Smooth muscle cell (in vitro differentiated cells): Measurements from ENCODE around the gene ADAM33. TPM values are rescaled to one million over a fixed set of nuclear protein-coding genes. Genes with fewer than 3 reads are reported as not detected.

ENCODE experiments used
- DNase-seq: peaks from one replicate; lab custom pipeline; 2025; ENCODE audit not compliant: unreplicated experiment; lab: John Stamatoyannopoulos, UW
- H2AFZ ChIP-seq: fragments of 200-600 bp; sonication (generic); 2 replicates; pipeline ENCODE4 v1.6.0; 2016; ENCODE audit warnings: antibody characterized with exemption, low read depth, mild to moderate bottlenecking
- H3F3A ChIP-seq: fragments of 200-600 bp; sonication (generic); 2 replicates; pipeline ENCODE4 v1.6.0; 2017; ENCODE audit warnings: antibody characterized with exemption, low read depth
- H3K27ac ChIP-seq: fragments of 200-600 bp; sonication (generic); 2 replicates; pipeline ENCODE4 v1.5.1; 2016; ENCODE audit warnings: low read depth, mild to moderate bottlenecking
- H3K27me3 ChIP-seq: fragments of 200-600 bp; sonication (generic); 2 replicates; pipeline ENCODE4 v1.6.1; 2016; ENCODE audit warnings: low read depth, mild to moderate bottlenecking
- H3K36me3 ChIP-seq: fragments of 200-600 bp; sonication (generic); 2 replicates; pipeline ENCODE4 v1.5.1; 2016; ENCODE audit warnings: low read depth
- H3K4me1 ChIP-seq: fragments of 200-600 bp; sonication (generic); 2 replicates; pipeline ENCODE4 v1.5.1; 2016; ENCODE audit warnings: low read depth
- H3K4me2 ChIP-seq: fragments of 200-600 bp; sonication (generic); 2 replicates; pipeline ENCODE4 v1.6.0; 2016; ENCODE audit warnings: mild to moderate bottlenecking
- H3K4me3 ChIP-seq: fragments of 200-600 bp; sonication (generic); 2 replicates; pipeline ENCODE4 v1.5.1; 2016; ENCODE audit warnings: mild to moderate bottlenecking
- H3K79me2 ChIP-seq: fragments of 200-600 bp; sonication (generic); 2 replicates; pipeline ENCODE4 v1.6.0; 2016; ENCODE audit warnings: low read depth, mild to moderate bottlenecking
- H3K9ac ChIP-seq: fragments of 200-600 bp; sonication (generic); 2 replicates; pipeline ENCODE4 v1.6.0; 2016; ENCODE audit warnings: low read depth
- H3K9me3 ChIP-seq: fragments of 200-600 bp; sonication (generic); replicated peaks from 2 replicates; pipeline ENCODE4 v1.5.1; 2016; ENCODE audit warnings: low read depth
- H4K20me1 ChIP-seq: fragments of 200-600 bp; sonication (generic); 2 replicates; pipeline ENCODE4 v1.6.0; 2016; ENCODE audit warnings: low read depth
- CTCF ChIP-seq: fragments of 200-600 bp; sonication (generic); IDR thresholded peaks from 2 replicates; pipeline ENCODE4 v1.5.1; 2017; ENCODE audit warnings: borderline replicate concordance, mild to moderate bottlenecking, antibody characterized with exemption; ENCODE audit not compliant: insufficient read depth, poor library complexity, severe bottlenecking
- WGBS: methylation state at CpG from one replicate; pipeline ENCODE4 v1.1.7; 2016; ENCODE audit warnings: low lambda C conversion rate; 5-methylcytosine and 5-hydroxymethylcytosine counted together
- polyA plus RNA-seq: library from polyadenylated mRNA; unstranded; fragments of >200 nt; fragmentation: Nextera tagmentation; extraction: Ambion mirVana; gene quantifications from 2 replicates; pipeline ENCODE4 v1.2.1, GENCODE V29; 2016
- total RNA-seq: library from RNA; depleted of rRNA; stranded (reverse); fragments of >200 nt; gene quantifications from 2 replicates; pipeline ENCODE4 v1.2.3, GENCODE V29; 2014

ADAM33 gene
- total and polyA plus RNA-seq, 2 experiments from 2014 or later, result 5.1 to 7.4 TPM

- no peak overlapping the region for H3K27ac ChIP-seq
- no peaks in the 10 kb centered on the region for H3K9me3 ChIP-seq
- DNase-seq, result no peak
- no peaks in the 10 kb centered on the region for H4K20me1 ChIP-seq
- H3K9ac ChIP-seq, result no peak overlapping the region
- no peak overlapping the region for H3K4me3 ChIP-seq
- TF ChIP-seq CTCF, result no peak
- H3K36me3 ChIP-seq, result no peaks in the 10 kb centered on the region
- H3F3A ChIP-seq, result no peaks in the 10 kb centered on the region
- H3K4me2 ChIP-seq, result no peak overlapping the region
- H2AFZ ChIP-seq, result no peak overlapping the region
- no peaks in the 10 kb centered on the region for H3K4me1 ChIP-seq
- no peaks in the 10 kb centered on the region for H3K27me3 ChIP-seq
- no peaks in the 10 kb centered on the region for H3K79me2 ChIP-seq
- WGBS, result 75% methylated on average over 6 of the region's 6 CpGs
Observed at GRCh38 chr20:3633913-3634478, 47.8 kb downstream of the ADAM33 start.

- no peaks in the 10 kb centered on the region for H3K4me1 ChIP-seq
- no peak overlapping the region for H2AFZ ChIP-seq
- no peak overlapping the region for H3K4me3 ChIP-seq
- no peaks in the 10 kb centered on the region for H3K9me3 ChIP-seq
- H3K4me2 ChIP-seq, result no peak overlapping the region
- no peaks in the 10 kb centered on the region for H4K20me1 ChIP-seq
- no peak overlapping the region for H3K27ac ChIP-seq
- H3F3A ChIP-seq, result no peaks in the 10 kb centered on the region
- H3K79me2 ChIP-seq, result no peaks in the 10 kb centered on the region
- no peaks in the 10 kb centered on the region for H3K27me3 ChIP-seq
- H3K36me3 ChIP-seq, result no peaks in the 10 kb centered on the region
- DNase-seq, result no peak
- WGBS, result 96% methylated on average over 7 of the region's 7 CpGs
- TF ChIP-seq CTCF, result no peak
- H3K9ac ChIP-seq, result no peak overlapping the region
Observed at GRCh38 chr20:3632311-3633004, 49.4 kb downstream of the ADAM33 start.

GRCh38 chr20:3631534-3631933 lies 50.3 kb downstream of the ADAM33 start:
- no peaks in the 10 kb centered on the region for H3K27me3 ChIP-seq
- H3K27ac ChIP-seq, result no peak overlapping the region
- no peak overlapping the region for H3K4me2 ChIP-seq
- no peak overlapping the region for H3K4me3 ChIP-seq
- 87% methylated on average over 5 of the region's 5 CpGs for WGBS
- no peaks in the 10 kb centered on the region for H3K79me2 ChIP-seq
- no peaks in the 10 kb centered on the region for H3K4me1 ChIP-seq
- no peaks in the 10 kb centered on the region for H3K9me3 ChIP-seq
- no peaks in the 10 kb centered on the region for H4K20me1 ChIP-seq
- no peak for TF ChIP-seq CTCF
- no peaks in the 10 kb centered on the region for H3K36me3 ChIP-seq
- no peak overlapping the region for H3K9ac ChIP-seq
- DNase-seq, result no peak
- H2AFZ ChIP-seq, result no peak overlapping the region
- no peaks in the 10 kb centered on the region for H3F3A ChIP-seq

- H2AFZ ChIP-seq, result no peak overlapping the region
- no peak overlapping the region for H3K4me2 ChIP-seq
- H3K36me3 ChIP-seq, result no peaks in the 10 kb centered on the region
- H3K27ac ChIP-seq, result no peak overlapping the region
- no peaks in the 10 kb centered on the region for H4K20me1 ChIP-seq
- WGBS, result 85% methylated on average over 8 of the region's 8 CpGs
- no peaks in the 10 kb centered on the region for H3F3A ChIP-seq
- no peaks in the 10 kb centered on the region for H3K79me2 ChIP-seq
- no peak for TF ChIP-seq CTCF
- H3K4me3 ChIP-seq, result no peak overlapping the region
- no peak for DNase-seq
- H3K9me3 ChIP-seq, result no peaks in the 10 kb centered on the region
- H3K27me3 ChIP-seq, result no peaks in the 10 kb centered on the region
- H3K4me1 ChIP-seq, result no peaks in the 10 kb centered on the region
- no peak overlapping the region for H3K9ac ChIP-seq
Observed at GRCh38 chr20:3630429-3630828, 51.4 kb downstream of the ADAM33 start.
